ENCODE measurements around the gene AP1S2. TPM values are rescaled to one million over a fixed set of nuclear protein-coding genes. Genes with fewer than 3 reads are reported as not detected.

Gene AP1S2
- total RNA-seq, 1 donor from 2014 or later, result 86.8 TPM

DNA sequence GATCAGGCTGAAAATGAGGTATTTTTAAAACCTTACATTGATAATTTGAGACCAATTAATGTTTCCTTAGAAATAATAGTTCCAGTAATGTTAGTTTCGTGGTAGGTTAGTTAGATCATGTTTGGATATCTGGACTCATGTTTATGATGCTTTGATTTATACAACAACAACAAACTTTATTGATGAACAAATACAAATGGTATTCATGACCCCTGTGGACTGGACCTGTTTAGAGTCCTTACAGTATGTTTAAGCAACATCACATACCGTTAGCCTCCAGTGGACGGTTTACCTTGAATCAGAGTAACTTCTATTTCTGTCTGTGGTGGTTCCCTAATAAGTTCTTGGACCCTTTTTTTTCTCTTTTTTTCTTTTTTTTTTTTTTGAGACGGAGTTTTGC, 46.4 kb downstream of the AP1S2 start:
- no peak for DNase-seq

DNA sequence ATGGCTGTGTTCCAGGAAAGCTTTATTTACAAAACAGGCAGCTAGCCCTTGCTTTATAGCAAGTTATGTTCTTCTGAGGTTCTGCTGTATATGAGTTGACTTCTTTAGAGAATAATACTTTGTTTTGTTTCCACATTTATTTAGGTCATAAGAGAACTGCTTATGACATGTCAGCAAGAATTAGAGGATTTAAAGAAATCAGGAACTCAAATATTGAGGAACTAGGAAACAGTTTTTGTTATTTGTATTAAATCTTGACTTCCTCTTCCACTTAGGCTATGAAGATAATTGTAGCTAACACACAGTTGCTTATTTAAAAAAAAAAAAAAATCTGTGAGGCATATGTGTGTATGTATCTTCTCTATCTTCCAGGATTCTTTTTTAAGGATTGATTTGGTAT, 50.0 kb downstream of the AP1S2 start:
- no peak for DNase-seq

DNA sequence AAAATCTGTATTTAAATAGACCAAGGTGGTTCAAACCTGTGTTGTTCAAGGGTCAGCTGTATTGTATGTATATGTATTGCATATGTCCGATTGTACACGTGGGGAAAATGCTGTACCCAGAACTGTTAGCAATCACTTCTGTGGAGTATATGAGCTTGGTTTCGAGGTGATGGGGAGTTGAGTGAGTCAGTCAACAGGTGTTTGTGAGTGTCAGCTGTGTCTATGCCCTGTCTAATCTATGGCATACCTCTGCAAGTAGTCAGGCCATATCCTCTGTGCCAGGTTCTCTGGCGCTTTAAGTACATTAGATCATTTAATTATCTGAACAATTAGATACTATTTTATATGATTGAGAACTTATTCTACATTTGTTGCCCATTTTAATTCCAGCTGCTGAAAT, 56.9 kb downstream of the AP1S2 start:
- no peak for DNase-seq

DNA sequence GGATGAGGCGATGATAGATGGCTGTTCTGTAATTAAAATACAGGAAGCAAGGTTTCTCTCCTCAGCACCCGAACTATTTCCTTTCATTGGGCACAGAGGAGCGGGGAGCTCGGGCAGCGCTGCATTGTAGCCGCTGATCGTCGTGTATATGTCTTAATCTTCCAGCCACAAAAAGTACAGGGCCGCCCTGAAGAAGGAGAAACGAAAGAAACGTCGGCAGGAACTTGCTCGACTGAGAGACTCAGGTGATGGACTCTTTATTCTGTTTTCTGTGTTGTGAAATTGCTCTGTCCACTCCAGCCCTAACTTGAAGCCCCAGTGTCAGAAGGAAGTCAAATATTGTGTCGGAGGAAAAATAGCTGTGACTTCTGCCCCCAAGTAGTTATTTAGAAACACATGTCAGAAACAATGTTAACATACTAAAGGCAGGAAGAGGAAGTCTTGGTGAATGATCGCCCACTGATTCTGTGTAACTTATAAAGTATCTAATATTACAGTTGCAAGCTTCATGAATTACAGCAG, 63.8 kb downstream of the AP1S2 start:
- DNase-seq, result peak; percentile 22

DNA sequence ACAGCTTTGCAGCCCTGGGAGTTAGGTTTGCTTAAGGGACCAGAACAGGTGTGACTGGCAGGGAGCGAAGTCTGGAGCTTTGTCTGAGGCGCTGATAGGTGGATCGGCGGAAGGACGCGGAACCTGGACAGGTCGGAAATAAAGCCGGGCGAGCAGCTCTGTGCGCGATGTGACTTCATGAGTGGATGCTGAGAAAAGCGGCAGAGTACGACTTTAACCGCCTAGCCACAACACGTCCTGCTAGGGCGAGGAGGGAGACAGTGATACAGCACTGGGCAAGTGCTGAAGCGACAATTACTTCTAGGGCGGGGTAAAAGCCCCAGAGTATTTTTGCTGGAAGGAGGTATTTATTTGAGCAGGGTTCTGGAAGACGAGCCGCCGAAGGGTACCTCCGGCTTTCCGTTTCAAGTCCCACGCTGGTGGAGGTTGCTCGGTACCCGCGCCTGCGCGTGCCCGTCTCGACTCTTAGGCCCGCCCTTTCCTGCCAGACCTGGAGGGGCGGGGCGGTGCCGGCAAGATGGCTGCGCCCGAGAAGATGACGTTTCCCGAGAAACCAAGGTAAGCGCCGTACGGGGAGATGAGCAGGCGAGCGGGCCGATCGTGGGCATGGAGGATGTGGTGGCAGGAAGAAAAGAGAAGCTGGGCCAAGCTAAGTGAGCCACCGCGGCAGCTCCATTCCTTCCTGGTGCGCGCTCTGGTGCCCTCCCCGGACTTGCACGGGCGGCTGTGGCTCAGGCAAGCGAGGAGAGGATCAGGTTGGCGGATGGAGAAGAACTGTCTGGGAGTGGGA, 64.4 kb downstream of the AP1S2 start, which contains the start of gene ZRSR2:
TSS of gene ZRSR2 (plus strand) at position 506 of the 790 bp plus-strand sequence. CDS start at position 518, 12 bp downstream.
- DNase-seq, result peak; percentile 87

DNA sequence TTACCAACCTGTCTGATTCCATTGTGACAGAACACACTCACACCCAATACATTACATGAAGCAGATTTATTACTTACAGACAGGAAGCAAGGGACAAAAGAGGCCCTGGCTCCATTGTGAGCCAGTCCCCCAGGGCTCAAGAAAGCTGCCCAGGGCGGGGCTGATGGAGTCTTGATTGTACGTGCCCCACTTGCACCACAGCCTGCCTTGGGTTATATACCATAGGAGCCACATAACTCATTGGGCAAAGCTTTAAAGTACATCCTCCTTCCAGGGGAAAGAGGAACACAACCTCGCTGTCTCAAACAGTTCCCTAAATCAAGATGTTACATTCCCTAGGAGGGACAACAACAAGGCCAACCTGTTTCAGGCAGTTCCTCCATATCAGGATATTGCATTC, 67.7 kb downstream of the AP1S2 start:
- no peak for DNase-seq

DNA sequence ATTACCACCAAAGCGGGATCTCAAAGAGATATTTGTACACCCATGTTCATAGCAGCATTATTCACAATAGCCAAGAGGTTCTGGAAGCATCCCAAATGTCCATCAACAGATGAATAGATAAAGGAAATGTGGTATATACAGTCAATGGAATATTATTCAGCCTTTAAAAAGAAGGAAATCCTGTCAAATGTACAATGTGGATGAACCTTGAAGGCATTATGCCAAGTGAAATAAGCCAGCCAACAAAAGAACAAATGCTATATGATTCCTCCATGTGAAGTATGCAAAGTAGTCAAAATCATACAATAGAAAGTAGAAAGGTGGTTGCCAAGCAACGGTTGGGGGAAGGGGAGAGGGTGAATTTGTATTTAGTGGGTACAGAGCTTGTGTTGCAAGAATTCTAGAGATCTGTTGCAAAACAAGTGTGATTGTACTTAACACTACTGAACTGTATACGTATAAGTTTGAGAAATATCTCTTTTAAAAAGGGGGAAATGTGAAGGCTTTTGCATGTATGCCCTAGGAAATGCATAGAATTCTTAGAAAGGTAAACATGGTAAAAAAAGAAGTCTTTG, 69.3 kb downstream of the AP1S2 start:
- no peak for DNase-seq

DNA sequence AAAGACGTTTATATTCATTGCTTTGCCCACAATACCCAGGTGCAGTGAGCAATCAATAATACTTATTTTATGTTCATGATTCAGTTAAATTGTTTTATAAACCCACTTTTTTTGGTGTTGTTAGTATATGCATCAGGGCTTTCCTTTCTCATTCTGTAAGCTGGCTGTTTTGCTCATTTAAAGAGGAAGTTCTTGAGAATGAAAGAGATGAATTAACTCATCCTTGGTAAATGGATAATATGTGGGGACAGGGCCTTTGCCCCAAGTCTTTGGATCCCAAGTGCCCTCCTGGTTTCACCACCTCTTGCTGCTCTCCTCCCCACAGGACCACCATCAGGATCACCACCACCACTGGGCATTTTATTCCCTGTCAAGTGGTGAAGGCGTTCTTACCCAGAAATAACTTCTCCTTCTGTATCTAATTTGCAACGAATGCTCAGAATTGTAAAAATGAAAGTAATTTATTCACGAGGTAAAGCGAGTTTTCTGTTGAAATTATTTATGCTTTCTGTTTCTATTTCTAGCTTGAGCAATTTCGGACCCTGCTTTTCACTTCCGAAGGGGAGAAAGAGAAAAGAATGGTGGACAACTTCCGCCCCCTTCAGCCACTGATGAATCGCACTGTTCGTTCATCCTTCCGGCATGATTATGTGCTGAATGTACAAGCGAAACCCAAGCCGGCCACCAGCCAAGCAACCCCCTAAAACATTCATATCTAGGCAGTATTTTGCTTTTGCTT, 72.5 kb downstream of the AP1S2 start:
- DNase-seq, result no peak

Other genes starting within 250 kb of the AP1S2 start
- gene CLTRN, start 190.0 kb downstream of the AP1S2 start, total RNA-seq, result 1.0 TPM
- gene CA5B, start 116.5 kb downstream of the AP1S2 start, total RNA-seq, result 8.3 TPM
- 3.4 TPM for gene ZRSR2, start 64.3 kb downstream of the AP1S2 start, total RNA-seq